Brain microvascular endothelial cell (primary cell): Measurements from ENCODE around the gene ZNF678.

Source experiments
- DNase-seq: peaks from one replicate; pipeline ENCODE4 v3.0.0-alpha.2; 2020
- H3K27ac ChIP-seq: fragments of 250-450 bp; sonication (Bioruptor Pico); 2 replicates; pipeline ENCODE4 v1.5.1; 2020; ENCODE audit warnings: mild to moderate bottlenecking, moderate library complexity
- H3K27me3 ChIP-seq: fragments of 250-450 bp; sonication (Bioruptor Pico); replicated peaks from 2 replicates; pipeline ENCODE4 v1.5.1; 2020; ENCODE audit warnings: mild to moderate bottlenecking
- H3K36me3 ChIP-seq: fragments of 250-450 bp; sonication (Bioruptor Pico); replicated peaks from 2 replicates; pipeline ENCODE4 v1.5.1; 2020; ENCODE audit warnings: mild to moderate bottlenecking
- H3K4me3 ChIP-seq: 2 replicates; pipeline ENCODE4 v1.5.1; 2011; ENCODE audit warnings: low read depth, mild to moderate bottlenecking, control low read depth, low read length, moderate library complexity
- in situ Hi-C: cut with HindIII; loops from 2 replicates; pipeline ENCODE4 v1.10.0; 2017; ENCODE audit warnings: low sequenced_read_pairs, low pct_ligation_motif_present
- TF ChIP-seq, protein P1 (sequence below): IDR thresholded peaks from 2 replicates; pipeline ENCODE4 v1.5.1; 2011; ENCODE audit warnings: low read depth, mild to moderate bottlenecking, moderate library complexity, low read length, control low read depth, inconsistent platforms; ENCODE audit errors: missing control alignments

The ZNF678 gene

DNA sequence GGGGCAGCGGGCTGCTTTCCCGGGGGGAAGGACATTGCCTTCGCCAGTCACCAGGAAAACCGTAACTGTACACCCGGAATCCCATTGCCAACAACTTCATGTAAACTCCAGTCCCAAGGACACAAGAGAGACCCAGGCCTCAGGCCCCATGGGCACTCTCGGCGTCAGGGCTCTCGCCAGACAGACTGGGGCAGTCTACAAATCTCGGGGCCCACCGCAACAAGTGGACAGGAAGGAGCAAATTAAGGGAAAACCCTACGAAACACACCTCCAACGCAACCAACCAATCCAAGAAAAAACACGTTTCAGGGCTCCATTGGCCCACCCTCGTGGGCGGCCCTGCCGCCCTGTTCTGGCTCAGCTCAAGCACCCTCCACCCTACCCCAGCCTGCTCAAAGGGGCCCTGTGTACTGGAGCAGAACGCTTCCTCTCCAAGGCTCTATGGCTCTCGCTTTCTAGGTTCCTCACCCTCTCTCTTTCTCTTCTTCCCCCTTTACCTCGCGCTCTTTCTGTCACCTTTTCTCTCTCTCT is 4.6 kb upstream of the ZNF678 start:
- in situ Hi-C loops: no loop called here
- no peak overlapping the region for H3K4me3 ChIP-seq
- DNase-seq: no peak
- no peaks in the 10 kb centered on the region for H3K36me3 ChIP-seq
- H3K27me3 ChIP-seq: no peaks in the 10 kb centered on the region
- H3K27ac ChIP-seq: no peak overlapping the region
- TF ChIP-seq, protein P1, sequence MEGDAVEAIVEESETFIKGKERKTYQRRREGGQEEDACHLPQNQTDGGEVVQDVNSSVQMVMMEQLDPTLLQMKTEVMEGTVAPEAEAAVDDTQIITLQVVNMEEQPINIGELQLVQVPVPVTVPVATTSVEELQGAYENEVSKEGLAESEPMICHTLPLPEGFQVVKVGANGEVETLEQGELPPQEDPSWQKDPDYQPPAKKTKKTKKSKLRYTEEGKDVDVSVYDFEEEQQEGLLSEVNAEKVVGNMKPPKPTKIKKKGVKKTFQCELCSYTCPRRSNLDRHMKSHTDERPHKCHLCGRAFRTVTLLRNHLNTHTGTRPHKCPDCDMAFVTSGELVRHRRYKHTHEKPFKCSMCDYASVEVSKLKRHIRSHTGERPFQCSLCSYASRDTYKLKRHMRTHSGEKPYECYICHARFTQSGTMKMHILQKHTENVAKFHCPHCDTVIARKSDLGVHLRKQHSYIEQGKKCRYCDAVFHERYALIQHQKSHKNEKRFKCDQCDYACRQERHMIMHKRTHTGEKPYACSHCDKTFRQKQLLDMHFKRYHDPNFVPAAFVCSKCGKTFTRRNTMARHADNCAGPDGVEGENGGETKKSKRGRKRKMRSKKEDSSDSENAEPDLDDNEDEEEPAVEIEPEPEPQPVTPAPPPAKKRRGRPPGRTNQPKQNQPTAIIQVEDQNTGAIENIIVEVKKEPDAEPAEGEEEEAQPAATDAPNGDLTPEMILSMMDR: no peak

DNA sequence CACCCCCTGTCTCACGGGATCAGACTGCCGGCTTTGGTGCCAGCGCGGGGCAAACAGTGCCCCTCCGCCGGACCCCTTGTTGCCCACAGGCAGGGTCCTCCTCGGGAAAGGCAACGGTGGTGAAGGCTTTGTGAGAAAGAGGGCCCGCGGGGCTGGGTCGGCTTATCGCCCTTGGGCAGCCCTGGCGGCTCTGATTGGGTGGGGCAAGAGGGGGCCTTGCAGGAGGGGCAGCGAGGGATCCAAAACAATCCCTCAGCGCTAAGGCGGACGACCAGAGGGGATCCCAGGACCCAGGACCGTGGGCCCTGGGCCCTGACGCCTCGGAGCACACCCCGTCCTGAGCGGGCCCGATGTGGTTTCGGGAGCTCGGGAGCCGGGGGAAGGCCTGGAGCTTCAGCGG is 3.9 kb upstream of the ZNF678 start:
- Histone ChIP-seq H3K27me3 (no peaks in the 10 kb centered on the region), H3K36me3 (no peaks in the 10 kb centered on the region), H3K4me3 (no peak overlapping the region), H3K27ac (no peak overlapping the region)
- in situ Hi-C loops: no loop called here
- no peak for DNase-seq
- TF ChIP-seq, protein P1: no peak

DNA sequence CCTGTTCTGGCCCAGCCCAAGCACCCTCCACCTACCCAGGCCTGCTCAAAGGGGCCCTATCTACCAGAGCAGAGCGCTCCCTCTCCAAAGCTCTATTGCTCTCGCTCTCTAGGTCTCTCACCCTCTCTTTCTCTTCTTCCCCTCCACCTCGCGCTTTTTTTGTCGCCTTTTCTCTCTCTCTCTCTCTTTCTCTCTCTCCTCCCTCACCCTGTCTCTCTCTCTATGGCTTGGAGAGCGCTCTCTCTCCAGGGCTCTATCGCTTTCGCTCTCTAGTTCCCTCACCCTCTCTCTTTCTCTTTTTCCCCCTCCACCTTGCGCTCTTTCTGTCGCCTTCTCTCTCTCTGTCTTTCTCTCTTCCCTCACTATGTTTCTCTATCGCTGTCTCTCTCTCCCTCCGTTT is 3.4 kb upstream of the ZNF678 start:
- no peak for DNase-seq
- H3K27ac ChIP-seq: no peak overlapping the region
- in situ Hi-C loops: no loop called here
- TF ChIP-seq, protein P1: no peak
- no peaks in the 10 kb centered on the region for H3K36me3 ChIP-seq
- H3K27me3 ChIP-seq: no peaks in the 10 kb centered on the region
- H3K4me3 ChIP-seq: no peak overlapping the region

DNA sequence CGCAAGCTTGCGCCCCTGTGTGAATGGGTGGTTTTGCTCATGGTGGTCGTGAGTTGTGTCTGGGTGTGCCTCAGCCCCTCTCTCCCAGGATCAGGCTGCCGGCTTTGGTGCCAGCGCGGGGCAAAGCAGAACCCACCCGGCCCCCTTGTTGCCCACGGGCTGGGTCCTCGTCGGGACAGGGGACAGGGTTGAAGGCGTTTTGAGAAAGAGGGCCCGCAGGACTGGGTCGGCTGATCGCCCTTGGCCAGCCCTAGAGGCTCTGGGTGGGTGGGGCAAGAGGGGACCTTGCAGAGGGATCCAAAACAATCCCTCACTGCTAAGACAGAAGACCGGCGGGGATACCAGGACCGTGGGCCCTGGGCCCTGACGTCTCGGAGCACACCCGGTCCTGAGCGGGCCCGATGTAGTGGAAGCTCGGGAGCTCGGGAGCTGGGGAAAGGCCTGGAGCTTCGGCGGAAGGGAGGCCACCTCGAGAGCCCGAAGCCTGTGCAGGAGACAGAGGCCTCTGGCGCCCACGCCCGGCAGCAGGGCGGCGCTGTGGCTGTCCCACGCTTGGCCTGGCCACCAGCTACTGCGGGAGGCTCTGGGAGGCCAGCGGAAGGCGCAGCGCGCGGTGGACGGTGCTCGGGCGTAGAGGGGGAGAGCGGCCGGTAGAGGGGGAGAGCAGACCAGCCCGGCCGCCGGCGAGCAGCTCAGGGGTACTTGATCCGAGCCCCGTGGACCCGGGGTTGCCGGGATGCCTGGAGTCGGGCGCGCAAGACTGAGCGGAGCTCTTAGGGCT is 2.8 kb upstream of the ZNF678 start:
- no peak overlapping the region for H3K4me3 ChIP-seq
- no peak for DNase-seq

DNA sequence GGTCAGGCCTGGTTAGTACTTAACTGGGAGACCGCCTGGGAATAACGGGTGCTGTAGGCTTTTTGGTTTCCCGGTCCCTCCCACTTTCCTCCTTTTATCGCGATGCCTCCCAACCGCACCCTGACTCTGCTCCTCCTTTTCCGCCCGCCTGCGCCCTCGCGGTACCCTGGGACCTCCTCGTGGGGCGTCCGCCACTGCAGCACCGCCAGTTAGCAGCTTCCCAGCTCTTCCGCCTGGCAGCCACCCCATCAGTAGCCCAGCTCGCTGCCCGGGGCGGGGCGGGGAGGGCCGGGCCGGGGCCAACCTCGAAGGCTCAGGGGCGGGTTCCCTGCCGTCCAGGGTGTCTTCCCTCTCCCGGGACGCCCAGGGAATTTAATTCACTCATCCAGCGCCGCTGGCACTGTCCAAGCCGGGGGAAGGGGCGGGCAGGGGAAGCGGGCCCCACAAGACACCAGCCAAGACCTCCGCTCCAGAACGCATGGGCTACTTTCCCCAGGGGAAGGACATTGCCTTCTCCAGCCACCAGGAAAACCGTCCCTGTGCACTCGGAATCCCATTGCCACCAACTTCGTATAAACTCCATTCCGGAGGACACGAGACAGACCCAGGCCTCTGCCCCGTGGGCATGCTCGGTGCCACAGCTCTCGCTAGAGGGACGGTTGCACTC is 2.0 kb upstream of the ZNF678 start:
- H3K27me3 ChIP-seq: no peaks in the 10 kb centered on the region
- no peak overlapping the region for H3K27ac ChIP-seq
- in situ Hi-C loops: no loop called here
- no peak for DNase-seq
- no peak overlapping the region for H3K4me3 ChIP-seq
- no peaks in the 10 kb centered on the region for H3K36me3 ChIP-seq
- TF ChIP-seq, protein P1: no peak

More for the DNA sequence above, 2.8 kb upstream of the ZNF678 start:
- no peak overlapping the region for H3K27ac ChIP-seq
- in situ Hi-C loops: no loop called here
- H3K36me3 ChIP-seq: no peaks in the 10 kb centered on the region
- TF ChIP-seq, protein P1: no peak
- no peaks in the 10 kb centered on the region for H3K27me3 ChIP-seq
